Measurements from ENCODE around the gene TRABD2B. TPM values are rescaled to one million over a fixed set of nuclear protein-coding genes. Genes with fewer than 3 reads are reported as not detected.

The TRABD2B gene
- total and polyA plus RNA-seq, 2 of the 4 experiments (the other 2 are of a cell fraction) = not detected

DNA sequence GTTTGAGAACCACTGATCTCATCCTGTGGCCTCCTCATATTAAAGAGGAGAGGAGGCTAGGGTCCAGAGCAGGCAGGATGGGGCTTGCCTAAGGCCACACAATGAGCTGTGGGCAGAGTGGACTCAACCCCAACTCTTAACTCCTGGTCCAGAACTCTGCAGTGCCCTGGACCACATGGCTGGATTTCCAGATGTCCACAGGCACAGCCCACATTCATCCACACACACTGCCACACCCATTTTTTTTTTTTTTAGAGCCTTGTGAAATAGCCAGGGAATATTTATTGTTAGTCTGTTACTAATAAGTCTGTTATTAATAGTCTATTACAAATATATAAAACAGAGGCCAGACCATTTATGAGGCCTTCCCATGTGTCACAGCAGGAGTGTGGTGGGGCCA, 192.2 kb downstream of the TRABD2B start:
- ATAC-seq (ENCODE audit: low read depth) (no peak), DNase-seq (no peak)
- no peaks in the 10 kb centered on the region for H4K20me1 ChIP-seq (ENCODE audit: insufficient read depth, low read length)
- H2BK120ac ChIP-seq (ENCODE audit: low read depth, low read length) = no peak overlapping the region
- TF ChIP-seq MXI1 (IDR thresholded peaks at IDR 0.05; ENCODE audit: borderline replicate concordance, low read depth, low read length) = no peak
- no peak for TF ChIP-seq BHLHE40 (IDR thresholded peaks at IDR 0.05; ENCODE audit: low read depth, low read length)
- TF ChIP-seq FOS (IDR thresholded peaks at IDR 0.05; ENCODE audit: low read depth, low read length) = no peak
- TF ChIP-seq MAFK (IDR thresholded peaks at IDR 0.05; ENCODE audit: low read depth, low read length) = no peak
- TF ChIP-seq, protein P1, sequence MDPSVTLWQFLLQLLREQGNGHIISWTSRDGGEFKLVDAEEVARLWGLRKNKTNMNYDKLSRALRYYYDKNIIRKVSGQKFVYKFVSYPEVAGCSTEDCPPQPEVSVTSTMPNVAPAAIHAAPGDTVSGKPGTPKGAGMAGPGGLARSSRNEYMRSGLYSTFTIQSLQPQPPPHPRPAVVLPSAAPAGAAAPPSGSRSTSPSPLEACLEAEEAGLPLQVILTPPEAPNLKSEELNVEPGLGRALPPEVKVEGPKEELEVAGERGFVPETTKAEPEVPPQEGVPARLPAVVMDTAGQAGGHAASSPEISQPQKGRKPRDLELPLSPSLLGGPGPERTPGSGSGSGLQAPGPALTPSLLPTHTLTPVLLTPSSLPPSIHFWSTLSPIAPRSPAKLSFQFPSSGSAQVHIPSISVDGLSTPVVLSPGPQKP (IDR thresholded peaks at IDR 0.05; ENCODE audit: borderline replicate concordance, low read depth, low read length) = no peak
- TF ChIP-seq RCOR1 (IDR thresholded peaks at IDR 0.05; ENCODE audit: insufficient replicate concordance, low read length) = no peak
- TF ChIP-seq, protein P2, sequence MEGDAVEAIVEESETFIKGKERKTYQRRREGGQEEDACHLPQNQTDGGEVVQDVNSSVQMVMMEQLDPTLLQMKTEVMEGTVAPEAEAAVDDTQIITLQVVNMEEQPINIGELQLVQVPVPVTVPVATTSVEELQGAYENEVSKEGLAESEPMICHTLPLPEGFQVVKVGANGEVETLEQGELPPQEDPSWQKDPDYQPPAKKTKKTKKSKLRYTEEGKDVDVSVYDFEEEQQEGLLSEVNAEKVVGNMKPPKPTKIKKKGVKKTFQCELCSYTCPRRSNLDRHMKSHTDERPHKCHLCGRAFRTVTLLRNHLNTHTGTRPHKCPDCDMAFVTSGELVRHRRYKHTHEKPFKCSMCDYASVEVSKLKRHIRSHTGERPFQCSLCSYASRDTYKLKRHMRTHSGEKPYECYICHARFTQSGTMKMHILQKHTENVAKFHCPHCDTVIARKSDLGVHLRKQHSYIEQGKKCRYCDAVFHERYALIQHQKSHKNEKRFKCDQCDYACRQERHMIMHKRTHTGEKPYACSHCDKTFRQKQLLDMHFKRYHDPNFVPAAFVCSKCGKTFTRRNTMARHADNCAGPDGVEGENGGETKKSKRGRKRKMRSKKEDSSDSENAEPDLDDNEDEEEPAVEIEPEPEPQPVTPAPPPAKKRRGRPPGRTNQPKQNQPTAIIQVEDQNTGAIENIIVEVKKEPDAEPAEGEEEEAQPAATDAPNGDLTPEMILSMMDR (conservative IDR thresholded peaks at IDR 0.05; ENCODE audit: low read depth, low read length) = no peak
- no peak for TF ChIP-seq CEBPB (IDR thresholded peaks at IDR 0.05; ENCODE audit: low read depth, low read length)
- no peak for TF ChIP-seq CHD1 (IDR thresholded peaks at IDR 0.05; ENCODE audit: low read depth, low read length)
- TF ChIP-seq, protein P3, sequence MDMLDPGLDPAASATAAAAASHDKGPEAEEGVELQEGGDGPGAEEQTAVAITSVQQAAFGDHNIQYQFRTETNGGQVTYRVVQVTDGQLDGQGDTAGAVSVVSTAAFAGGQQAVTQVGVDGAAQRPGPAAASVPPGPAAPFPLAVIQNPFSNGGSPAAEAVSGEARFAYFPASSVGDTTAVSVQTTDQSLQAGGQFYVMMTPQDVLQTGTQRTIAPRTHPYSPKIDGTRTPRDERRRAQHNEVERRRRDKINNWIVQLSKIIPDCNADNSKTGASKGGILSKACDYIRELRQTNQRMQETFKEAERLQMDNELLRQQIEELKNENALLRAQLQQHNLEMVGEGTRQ (IDR thresholded peaks at IDR 0.05; ENCODE audit: low read depth, low read length) = no peak
- TF ChIP-seq RAD21 (IDR thresholded peaks at IDR 0.05; ENCODE audit: low read length) = no peak
- no peak for TF ChIP-seq SMC3 (IDR thresholded peaks at IDR 0.05; ENCODE audit: low read depth, low read length)
- no peak for TF ChIP-seq RFX5 (IDR thresholded peaks at IDR 0.05; ENCODE audit: low read depth, low read length)
- TF ChIP-seq POLR2A (IDR thresholded peaks at IDR 0.05; ENCODE audit: low read depth, low read length) = no peak
- TF ChIP-seq NFE2L2 (IDR thresholded peaks at IDR 0.05; ENCODE audit: low read depth, low read length) = no peak
- no peak for TF ChIP-seq MAZ (IDR thresholded peaks at IDR 0.05; ENCODE audit: borderline replicate concordance, low read depth, low read length)
- no TSS peak for BruUV-seq (replicated peaks)
- H4K91ac ChIP-seq (ENCODE audit: insufficient read depth, low read depth, low read length) = no peak overlapping the region
- H3K9me1 ChIP-seq (ENCODE audit: insufficient read depth, low read length) = no peaks in the 10 kb centered on the region
- H4K5ac ChIP-seq (ENCODE audit: low read depth, low read length) = no peak overlapping the region
- no peak overlapping the region for H4K8ac ChIP-seq (ENCODE audit: low read depth in 2 of 2, low read length in 2 of 2)
- dilution Hi-C loops (cut with HindIII; ENCODE audit: low sequenced_read_pairs, unreplicated experiment) (no loop called here), intact Hi-C loops (cut with micrococcal nuclease) (no loop called here), in situ Hi-C loops (cut with MboI; ENCODE audit: low sequenced_read_pairs) (no loop called here)
- no peak overlapping the region for H3K23ac ChIP-seq (ENCODE audit: low read depth, low read length)
- no peak overlapping the region for H3K18ac ChIP-seq (ENCODE audit: low read depth, low read length)
- no peaks in the 10 kb centered on the region for H3K9me3 ChIP-seq (ENCODE audit: control insufficient read depth, insufficient read depth, low read length)
- H3K56ac ChIP-seq (ENCODE audit: extremely low read depth, insufficient read depth, low read length) = no peak overlapping the region
- no peak overlapping the region for H3K4me2 ChIP-seq (ENCODE audit: low read depth, low read length)
- no peak overlapping the region for H3K14ac ChIP-seq (replicated peaks; ENCODE audit: low read depth, low read length)
- H3K27ac ChIP-seq (ENCODE audit: insufficient read depth, low read length) = no peak overlapping the region
- CTCF ChIA-PET = no interaction called here
- no peak overlapping the region for H2BK5ac ChIP-seq (ENCODE audit: low read depth, low read length, poor library complexity, severe bottlenecking)
- no peak overlapping the region for H3K9ac ChIP-seq (ENCODE audit: low read depth, low read length)
- H2AK9ac ChIP-seq (replicated peaks; ENCODE audit: low read depth, low read length, poor library complexity) = no peak overlapping the region
- no peak overlapping the region for H2AFZ ChIP-seq (replicated peaks; ENCODE audit: low read length, poor library complexity)
- no peaks in the 10 kb centered on the region for H3K27me3 ChIP-seq (ENCODE audit: control insufficient read depth, insufficient read depth, low read length)
- no peaks in the 10 kb centered on the region for H3K36me3 ChIP-seq (ENCODE audit: control insufficient read depth, insufficient read depth, low read length)
- no peaks in the 10 kb centered on the region for H3K4me1 ChIP-seq (ENCODE audit: control insufficient read depth, insufficient read depth, low read length)
- no peak overlapping the region for H3K4me3 ChIP-seq (ENCODE audit: insufficient read depth, low read depth, low read length)
- H3K4ac ChIP-seq (ENCODE audit: low read depth, low read length) = no peak overlapping the region
- H2BK20ac ChIP-seq (ENCODE audit: low read depth, low read length) = no peak overlapping the region
- no peaks in the 10 kb centered on the region for H3K79me1 ChIP-seq (ENCODE audit: low read depth in 1 of 2, low read length in 2 of 2)
- POLR2A ChIA-PET (ENCODE audit: unreplicated experiment) = no interaction called here
- no peak overlapping the region for H2AK5ac ChIP-seq (ENCODE audit: low read depth, low read length)
- H2BK15ac ChIP-seq (ENCODE audit: low read depth, low read length) = no peak overlapping the region
